Hematopoietic multipotent progenitor cell treated with erythropoietin and hydrocortisone succinate and interleukin-3 and kit ligand, for 17 days (in vitro differentiated cells): Measurements from ENCODE around the gene SLC27A4.

Source experiments
- DNase-seq: peaks from one replicate; pipeline ENCODE4 v3.0.0-alpha.2; 2015; ENCODE audit warnings: low spot score

The SLC27A4 gene

DNA sequence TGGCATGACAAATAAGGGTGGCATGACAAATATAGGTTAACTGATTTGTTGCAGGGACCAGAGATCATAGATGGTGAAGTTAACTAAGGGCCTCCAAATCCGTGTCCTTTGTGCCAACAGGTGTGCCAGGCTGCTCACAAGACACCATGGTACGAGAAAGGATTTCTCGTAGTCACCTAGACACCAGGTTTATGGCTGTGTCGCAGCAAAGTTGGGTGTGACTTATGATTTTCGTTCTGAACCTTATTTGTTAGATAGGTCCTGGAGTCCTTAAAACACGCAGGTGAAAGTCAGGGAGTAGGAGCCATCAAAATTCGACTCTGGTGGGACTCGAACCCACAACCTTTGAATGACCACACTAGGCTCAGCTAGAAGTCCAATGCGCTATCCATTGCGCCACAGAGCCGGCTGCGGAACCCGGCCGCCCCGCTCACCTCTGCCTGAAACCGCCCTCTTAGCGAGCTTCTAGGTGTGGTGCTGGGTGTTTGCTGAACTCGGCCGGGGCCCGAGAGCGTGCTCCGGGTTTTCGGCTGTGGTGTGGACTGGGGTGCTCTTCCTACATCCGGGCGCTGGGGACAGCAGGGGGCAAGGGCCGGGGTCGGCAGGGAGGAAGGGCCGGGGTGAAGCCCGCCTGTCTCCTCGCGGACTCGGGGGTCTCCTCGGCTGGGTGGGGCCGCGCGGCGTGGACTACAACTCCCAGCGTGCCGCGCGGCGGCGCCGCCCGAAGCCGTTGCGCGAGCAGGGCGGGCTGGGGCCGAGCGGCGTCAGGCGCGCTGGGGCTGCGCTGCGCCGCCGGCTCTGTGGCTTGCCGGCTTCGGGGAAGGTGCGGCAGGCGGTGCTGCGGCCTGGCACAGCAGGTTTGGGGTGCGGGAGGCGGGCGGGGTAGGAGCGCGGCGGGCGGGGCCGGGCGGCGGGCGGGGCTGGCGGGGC, at the start of gene SLC27A4:
TSS of gene SLC27A4 (plus strand) at position 767 of the 930 bp plus-strand sequence. CDS start 2,606 bp downstream, outside the sequence.
- DNase-seq: peak; percentile 80

DNA sequence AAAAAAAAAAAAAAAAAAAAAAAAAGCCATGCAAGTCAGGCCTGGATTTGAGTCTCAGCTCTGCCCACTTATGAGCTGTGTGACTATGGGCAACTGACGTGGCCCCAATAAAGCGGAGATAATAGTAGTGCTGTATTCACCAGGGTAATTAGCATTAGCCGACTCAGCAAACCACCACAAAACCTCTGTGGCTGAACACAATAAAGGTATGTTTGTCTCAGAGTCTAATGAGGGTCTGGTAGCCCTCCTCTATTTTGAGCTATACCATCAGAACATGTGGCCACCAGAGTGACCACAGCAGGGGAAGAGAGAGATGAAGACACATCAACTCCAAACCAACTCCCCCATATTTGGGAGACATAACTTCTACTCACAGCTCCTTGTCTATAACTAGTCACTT, 48.3 kb upstream of the SLC27A4 start:
- no peak for DNase-seq

DNA sequence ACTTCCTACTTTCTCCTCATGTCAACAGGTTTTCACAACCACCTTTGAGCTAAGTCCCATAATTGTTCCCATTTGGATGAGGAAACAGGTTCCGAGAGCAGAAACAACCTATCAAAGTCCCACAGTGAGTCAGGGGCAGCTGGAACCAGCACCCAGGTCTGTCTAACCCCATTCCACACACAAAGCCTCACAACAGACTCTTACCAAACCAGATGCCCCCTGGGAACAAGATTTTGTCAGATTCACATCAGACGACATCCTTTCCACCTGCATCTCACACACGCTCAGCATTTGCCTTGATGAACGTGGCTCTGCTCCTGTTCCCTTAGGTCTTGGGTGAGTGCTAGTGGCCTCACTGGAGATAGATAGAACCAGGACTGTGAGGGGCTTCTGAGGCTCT, 47.2 kb upstream of the SLC27A4 start:
- no peak for DNase-seq

DNA sequence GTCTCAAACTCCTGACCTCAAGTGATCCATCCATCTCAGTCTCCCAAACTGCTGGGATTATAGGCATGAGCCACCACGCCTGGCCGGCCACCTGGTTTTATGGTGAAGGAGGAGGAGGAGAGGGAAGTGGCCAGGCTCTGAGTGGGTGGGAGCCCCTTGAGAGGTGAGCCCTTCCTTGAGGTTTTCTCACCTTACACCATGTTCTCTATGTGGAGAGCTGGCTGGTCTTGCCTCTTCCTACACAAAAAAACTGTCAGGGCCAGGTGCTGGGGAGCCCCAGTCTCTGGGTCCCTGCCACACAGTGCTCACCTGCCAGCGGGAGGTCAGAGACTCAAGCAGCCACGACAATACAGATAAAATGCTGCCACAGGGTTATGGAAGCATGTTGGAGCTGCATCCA, 46.2 kb upstream of the SLC27A4 start:
- no peak for DNase-seq

DNA sequence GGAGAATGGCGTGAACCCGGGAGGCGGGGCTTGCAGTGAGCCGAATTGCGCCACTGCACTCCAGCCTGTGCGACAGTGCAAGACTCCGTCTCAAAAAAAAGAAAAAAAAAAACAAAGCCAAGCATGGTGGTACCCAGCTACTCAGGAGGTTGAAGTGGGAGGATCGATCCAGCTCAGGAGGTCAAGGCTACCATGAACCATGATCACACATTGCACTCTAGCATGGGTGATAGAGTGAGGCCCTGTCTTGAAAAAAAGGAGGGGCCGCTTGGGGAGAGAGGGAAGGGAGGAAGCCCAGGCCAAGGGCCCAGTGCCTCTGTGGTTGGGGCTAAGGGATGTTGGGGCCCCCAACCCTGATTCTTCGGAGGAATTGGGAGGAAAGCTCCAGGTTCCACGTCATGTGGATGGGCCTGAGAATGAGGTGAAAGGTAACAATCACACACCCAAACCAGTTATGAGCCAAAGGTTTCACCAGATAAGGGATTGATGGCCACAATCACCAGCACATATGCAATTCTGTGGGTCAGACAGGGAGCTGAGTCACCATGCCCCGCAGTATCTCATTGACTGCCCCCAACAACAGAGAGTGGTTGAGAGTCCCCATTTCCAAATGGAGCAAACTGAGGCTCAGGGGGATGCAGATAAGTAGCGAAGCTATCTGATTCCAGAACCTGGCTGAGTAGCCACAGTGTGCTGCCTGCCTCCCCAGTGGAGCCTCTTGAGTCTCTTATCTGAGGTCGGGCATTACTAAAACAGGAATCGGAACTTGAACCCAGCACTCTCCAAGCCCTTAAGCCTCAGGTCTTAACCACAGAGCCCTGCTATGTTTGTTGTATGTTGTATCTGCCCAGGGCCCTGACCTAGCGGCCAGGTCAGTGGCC, 43.7 kb upstream of the SLC27A4 start:
- no peak for DNase-seq

DNA sequence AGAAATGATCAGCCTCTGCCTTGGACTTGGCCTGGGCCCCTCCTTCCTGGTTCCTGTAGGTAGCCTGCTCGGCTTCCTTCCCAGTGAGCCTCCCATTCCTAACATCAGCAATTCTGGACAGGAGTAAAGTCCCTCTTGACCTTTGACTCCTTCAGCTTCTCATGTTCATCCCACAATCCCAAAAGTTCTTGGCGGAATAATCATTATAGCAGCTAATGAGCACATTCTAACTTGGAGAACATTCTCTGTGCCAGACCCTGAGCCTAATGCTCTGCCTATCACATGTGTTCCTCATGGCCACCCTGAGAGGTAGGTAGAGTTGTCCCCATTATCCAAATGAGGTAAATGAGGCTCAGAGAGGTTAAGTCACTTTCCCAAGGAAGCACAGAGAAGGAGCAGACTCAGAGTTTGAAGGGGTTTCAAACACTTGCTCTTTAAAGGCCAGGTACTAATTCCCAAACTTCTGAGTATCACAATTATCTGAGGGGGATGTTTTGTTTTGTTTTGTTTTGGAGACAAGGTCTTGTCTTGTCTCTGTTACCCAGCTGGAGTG, 43.0 kb upstream of the SLC27A4 start:
- no peak for DNase-seq

DNA sequence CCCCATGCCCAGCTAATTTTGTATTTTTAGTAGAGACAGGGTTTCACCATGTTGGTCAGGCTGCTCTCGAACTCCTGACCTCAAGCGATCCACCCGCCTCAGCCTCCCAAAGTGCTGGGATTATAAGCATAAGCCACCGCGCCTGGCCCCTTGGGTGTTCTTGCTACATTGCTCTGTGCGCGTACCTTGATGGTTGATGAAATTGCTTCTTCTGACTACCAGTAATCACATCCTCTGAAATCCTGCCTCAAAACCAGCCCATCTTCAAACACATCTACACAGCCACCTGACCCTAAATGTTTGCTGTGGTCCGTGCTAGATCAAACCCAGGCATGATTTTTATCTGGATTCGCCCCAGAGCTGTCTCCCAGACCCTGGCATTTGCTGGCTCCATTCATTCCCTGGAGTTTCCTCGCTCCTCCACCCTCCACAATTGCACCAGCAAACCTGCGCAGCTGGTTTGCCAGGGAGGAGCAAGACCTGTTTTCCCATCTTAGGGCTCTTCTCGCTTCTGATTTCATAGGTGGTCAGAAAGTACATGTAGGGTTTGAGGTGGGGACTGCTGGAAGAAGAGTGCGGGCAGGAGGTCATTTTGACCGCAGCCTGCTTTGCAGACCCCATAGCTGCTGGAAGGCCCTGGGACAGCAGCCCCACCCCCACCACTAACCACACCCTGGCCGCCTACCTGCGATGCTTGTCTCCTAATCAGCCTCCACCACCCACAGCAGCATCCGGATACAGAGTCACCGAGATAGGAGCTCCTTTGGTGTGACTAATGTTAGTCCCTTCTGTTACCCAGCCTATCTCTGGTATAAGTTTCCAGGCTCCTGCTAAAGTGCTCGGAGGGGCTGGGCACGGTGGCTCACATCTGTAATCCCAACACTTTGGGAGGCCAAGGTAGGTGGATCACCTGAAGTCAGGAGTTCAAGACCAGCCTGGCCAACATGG, 41.5 kb upstream of the SLC27A4 start:
- DNase-seq: no peak

DNA sequence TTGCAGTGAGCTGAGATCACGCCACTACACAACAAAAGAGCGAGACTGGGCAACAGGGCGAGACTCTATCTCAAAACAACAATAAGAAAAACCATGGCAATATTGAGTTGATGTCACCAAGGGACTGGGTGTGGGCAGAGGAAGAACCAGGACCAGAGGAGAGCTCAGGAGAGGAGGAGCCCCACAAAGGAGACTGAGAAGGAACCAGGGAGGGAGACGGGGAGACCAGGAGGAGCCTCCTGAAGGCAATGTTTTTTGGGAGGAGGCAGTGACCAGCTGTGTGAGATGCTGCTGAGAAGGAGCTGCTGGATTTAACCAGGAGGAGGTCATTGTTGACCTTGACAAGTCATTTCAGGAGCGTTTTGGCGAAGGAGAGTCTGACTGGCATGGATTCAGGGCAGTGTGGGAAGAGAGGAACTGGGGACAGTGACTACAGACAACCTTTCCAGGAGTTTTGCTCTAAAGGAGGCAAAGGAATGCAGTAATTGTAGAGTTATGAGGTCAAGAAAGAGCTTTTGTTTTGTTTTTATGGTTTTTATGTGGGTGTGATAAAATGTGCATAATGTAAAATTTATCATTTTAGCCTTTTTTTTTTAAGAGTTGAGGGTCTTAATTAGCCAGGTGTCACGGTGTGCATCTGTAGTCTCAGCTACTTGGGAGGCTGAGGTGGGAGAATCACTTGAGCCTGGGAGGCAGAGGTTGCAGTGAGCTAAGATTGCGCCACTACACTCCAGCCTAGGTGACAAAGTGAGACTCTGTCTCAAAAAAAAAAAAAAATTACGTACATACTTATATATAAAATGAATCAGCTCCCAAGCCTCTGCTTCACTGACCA, 36.0 kb upstream of the SLC27A4 start:
- DNase-seq: no peak

DNA sequence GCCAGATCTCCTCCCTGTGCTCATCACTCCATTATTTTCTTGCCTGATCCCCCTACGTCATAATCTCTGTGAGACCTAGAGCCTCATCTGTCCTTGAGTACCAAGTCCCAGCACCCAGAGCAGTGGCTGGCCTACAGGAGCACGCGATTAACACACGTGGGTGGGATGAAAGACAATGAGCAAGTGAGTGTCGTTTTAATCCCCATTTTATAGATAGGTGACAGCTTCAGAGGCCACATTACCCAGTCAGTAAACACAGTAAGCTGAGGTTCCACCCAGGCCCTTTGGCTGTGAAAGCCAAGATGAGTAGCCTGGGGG, 35.4 kb upstream of the SLC27A4 start:
- DNase-seq: no peak

DNA sequence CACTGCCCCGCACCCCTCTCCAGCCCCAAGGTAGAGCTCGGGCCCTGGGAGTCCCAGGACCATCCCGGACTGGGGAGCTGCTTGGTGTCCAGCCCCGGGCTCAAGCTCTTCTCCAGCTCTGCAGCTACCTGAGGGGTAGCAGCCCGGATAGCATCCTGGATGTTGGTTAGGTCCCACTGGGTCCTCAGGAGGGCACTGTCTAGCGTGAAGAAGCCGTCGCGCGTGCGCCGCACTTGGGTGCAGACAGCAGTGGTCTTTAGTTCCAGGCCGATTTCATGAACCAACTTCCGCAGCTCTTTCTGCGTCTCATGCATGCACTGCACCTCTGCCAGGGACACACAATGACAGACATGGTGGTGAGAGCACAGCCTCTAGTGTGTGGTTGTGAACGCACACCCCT, 30.8 kb upstream of the SLC27A4 start:
- no peak for DNase-seq

DNA sequence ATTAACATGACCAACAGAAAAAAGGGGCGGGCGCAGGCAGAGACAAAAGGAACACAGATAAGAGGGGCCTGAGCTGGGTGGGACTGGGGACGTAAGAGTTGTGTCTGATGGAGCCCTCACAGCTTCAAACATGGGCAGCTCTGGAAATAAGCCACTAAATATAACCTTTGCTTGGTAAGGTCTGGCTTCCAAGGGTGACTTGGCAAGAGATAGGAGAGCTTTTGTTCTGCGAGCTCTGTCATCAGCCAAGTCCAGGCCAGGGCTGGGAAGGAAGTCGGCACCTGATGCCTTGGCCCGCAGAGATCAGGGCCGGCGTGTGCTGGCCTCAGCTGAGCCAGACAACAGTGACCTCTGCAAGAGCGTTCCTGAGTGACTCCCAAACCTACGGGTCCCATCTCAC, 29.9 kb upstream of the SLC27A4 start:
- no peak for DNase-seq

DNA sequence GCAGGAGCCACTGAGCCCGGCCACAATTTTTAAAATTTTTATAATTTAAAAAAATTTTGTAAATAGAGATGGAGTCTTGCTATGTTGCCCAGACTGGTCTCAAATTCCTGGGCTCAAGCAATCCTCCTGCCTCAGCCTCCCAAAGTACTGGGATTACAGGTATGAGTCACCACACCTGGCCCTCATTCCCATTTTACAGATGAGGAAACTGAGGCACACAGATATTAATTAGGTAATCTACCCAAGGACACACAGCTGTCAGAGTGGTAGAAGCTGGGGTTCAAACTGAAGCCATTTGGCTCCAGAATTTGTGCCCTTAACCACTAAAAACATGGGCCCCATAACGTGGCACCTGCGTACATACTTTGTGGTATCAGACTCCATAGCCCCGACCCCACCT, 25.6 kb upstream of the SLC27A4 start:
- DNase-seq: no peak

DNA sequence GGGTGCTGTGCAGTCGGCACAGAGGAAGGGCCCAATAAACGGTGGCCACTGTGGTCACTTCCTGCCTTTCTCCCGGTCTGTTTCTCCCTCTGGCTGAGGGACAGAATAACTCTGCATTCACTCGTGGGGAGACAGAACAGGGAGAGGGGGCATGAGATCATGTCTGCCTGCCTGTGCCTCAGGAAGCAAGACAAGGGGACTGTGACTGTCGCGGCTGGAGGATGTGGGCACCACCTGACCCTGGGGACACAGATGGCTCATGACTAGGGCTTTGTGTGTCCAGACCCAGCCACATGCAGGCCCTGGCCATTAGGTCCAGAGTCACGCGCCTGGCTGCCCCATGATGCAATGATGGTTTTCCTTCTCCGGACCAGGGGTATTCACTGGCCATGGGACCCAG, 23.9 kb upstream of the SLC27A4 start:
- DNase-seq: no peak

DNA sequence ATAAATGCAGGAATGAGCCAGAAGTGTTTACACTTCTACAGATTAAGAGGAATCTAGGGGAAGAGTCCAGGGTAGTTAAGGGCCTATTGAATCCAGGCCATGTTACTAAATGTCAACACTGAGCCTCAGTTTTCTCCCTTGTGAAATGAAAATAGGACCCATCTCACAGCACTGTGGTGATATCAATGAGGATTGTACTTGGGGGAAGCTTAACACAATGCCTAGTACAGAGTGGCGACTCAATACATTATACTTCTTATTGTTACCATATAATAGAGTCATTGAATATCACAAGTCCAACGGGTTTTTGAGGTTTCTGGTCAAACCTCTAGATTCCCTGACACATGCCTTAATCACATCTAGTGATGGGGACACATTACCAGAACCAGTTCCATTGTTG, 22.7 kb upstream of the SLC27A4 start:
- DNase-seq: no peak

DNA sequence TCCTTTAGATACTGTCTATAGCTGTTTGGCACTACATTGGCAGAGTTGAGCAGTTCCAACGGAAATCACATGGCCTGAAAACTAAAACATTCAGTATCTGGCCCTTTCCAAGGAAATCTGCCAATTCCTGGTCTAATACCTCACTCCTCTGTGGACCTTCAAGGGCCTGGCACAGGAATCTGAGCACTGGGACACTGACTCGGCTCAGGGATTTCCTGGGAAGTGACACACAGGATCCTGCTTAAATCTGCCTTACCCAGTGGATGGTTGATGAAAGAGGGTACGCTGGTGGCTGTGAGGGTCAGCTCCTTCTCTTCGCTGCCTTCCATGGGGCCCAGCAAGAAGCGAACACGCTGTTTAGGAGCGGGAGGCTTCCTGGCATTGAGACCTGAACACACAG, 19.0 kb upstream of the SLC27A4 start:
- DNase-seq: no peak

DNA sequence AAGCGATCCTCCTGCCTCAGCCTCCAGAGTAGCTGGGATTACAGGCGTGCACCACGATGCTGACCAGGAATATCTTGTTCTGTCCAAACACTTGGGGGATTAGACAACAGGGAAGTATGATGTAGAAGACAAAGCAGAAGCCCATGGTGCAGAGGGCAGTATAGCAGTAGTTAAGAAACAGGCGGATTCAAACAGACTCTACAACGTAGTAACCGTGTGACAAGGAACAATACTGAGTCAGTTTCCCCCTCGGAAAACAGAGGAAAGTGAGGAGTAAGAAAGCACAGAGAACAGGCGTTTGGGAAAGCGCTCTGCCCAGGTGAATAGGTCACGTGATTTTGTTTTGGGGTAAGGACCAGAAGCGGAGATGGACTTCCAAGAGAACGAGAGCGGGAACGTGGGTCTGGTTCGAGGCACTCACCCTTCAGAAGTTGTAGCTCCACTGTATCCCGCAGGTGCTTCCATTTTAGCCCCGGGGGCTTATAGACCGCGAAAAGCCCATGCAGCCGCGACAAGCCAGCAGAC, 18.4 kb upstream of the SLC27A4 start:
- DNase-seq: no peak

DNA sequence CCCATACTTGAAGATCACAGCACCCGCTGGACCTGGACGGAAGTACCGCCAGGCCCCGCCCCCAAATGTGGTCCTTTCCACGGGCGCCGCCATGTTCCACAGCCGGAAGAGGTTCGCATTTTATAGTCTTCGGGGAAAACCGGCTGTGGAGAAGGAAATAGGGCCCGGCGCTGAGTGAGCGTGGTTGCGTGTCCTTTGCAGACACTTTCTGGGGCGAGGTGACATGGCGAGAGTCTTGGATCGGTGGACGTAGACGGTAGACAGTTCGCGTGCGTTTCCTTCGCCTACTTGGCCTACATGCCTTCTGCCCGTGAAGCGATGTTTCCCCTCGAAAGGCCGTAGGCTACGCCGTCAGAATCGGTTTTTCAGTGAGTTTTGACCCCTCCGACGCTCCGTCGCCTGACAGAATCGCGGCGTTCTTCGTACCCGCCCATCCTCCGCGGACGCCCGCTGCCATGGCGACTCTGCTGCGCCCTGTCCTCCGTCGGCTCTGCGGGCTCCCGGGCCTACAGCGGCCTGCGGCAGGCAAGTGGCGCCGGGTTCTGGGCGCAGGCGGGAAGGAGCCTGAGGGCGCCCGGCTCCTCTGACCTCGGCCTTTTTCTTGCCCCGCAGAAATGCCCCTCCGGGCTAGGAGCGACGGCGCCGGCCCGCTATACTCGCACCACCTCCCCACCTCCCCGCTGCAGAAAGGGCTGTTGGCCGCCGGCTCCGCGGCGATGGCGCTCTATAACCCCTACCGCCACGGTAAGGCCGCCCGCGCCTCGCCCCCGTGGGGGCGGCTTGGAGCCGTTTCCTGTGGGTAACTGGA, 17.7 kb upstream of the SLC27A4 start, which contains the start of the genes COQ4 and TRUB2:
TSS of gene COQ4 (plus strand) at position 436 of the 808 bp plus-strand sequence. CDS start at position 456, 20 bp downstream.
TSS of gene TRUB2 (minus strand) at position 44 of the 808 bp plus-strand sequence. CDS start at position 5, 39 bp downstream.
- DNase-seq: peak; percentile 91

DNA sequence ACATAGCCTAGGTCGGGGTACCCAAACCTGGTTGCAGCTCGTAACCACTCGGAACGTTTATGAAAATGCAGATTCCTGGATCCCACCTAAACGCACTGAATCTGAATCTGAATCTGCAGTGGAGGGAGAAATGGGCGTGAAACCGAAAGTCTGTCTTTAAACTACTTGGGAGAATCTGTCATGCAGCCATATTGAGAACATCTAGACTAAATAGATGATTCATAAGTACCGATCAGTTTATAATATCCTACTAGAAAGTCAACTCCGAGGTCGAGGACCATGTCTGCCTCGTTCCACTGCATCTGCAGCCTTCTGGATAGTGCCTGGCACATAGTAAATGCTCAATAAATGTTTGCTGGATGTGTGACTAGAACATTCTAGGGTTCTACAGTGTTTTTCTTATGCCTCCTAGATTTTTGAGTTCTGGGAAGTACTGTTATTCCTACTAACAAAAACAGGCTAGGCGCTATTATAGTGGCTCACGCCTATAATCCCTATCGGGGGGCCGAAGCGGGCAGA, 17.1 kb upstream of the SLC27A4 start:
- DNase-seq: no peak

DNA sequence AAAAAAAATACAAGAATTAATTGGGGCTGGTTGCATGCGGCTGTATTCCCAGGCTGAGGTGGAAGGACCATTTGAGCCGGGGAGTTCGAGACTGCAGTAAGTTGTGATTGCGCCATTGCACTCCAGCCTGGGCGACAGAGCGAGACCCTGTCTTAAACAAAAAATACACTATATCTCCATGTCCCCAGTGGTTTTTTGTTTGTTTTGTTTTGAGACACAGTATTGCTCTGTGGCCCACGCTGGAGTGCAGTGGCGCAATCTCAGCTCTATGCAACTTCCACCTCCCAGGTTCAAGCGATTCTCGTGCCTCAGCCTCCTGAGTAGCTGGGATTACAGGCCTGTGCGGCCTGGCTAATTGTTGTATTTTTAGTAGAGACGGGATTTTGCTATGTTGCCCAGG, 16.5 kb upstream of the SLC27A4 start:
- DNase-seq: no peak
